HEK293 (cell line): Measurements from ENCODE around the gene BRSK1.

Experiments
- CTCF ChIA-PET: fragments of 350-600 bp; formaldehyde crosslinking; extraction: SDS; loops from one replicate; lab custom pipeline; 2021; ENCODE audit warnings: antibody characterized with exemption; lab: Yijun Ruan, JAX
- POLR2A ChIA-PET: fragments of 300-600 bp; formaldehyde crosslinking; extraction: SDS; loops from one replicate; lab custom pipeline; 2020; ENCODE audit warnings: antibody characterized with exemption, inconsistent platforms; lab: Yijun Ruan, JAX
- H3K27ac ChIP-seq: fragments of 200-500 bp; sonication (Bioruptor generic); 2 replicates; pipeline ENCODE4 v1.5.1; 2014; ENCODE audit warnings: low read depth, low read length, control low read depth, inconsistent platforms; ENCODE audit errors: extremely low read depth
- H3K36me3 ChIP-seq, 2 experiments: fragments of 200-500 bp in 1 of 2; sonication (Bioruptor generic) in 1 of 2; 1 replicate in 1 of 2; 2 replicates in 1 of 2; pipeline ENCODE4 v1.5.1; 2014 to 2017; ENCODE audit warnings: inconsistent platforms in 2 of 2, low read length in 2 of 2; ENCODE audit not compliant: control insufficient read depth in 2 of 2, insufficient read depth in 1 of 2
- H3K4me1 ChIP-seq: fragments of 200-500 bp; sonication (Bioruptor generic); 2 replicates; pipeline ENCODE4 v1.5.1; 2014; ENCODE audit warnings: mild to moderate bottlenecking, low read length, inconsistent platforms; ENCODE audit not compliant: control insufficient read depth, insufficient read depth
- H3K4me3 ChIP-seq: 2 replicates; pipeline ENCODE4 v1.5.1; 2011; ENCODE audit warnings: low read depth, mild to moderate bottlenecking, control low read depth, low read length, moderate library complexity
- H3K9me3 ChIP-seq: fragments of 200-500 bp; sonication (Bioruptor generic); 2 replicates; pipeline ENCODE4 v1.5.1; 2014; ENCODE audit warnings: low read depth, low read length, inconsistent platforms; ENCODE audit not compliant: control insufficient read depth, insufficient read depth
- KLF10 ChIP-seq: fragments of 450-650 bp; IDR thresholded peaks from 2 replicates; pipeline ENCODE4 v1.5.1; 2018; ENCODE audit warnings: missing biosample characterization, mild to moderate bottlenecking, missing genetic modification characterization
- KLF9 ChIP-seq: fragments of 450-650 bp; formaldehyde crosslinking; IDR thresholded peaks from 2 replicates; pipeline ENCODE4 v1.5.1; 2016; ENCODE audit warnings: missing biosample characterization, missing genetic modification characterization, low read depth
- MYNN ChIP-seq: fragments of 450-650 bp; formaldehyde crosslinking; IDR thresholded peaks from 2 replicates; pipeline ENCODE4 v1.5.1; 2016; ENCODE audit warnings: missing biosample characterization, missing genetic modification characterization, borderline replicate concordance
- SP7 ChIP-seq: fragments of 450-650 bp; formaldehyde crosslinking; IDR thresholded peaks from 2 replicates; pipeline ENCODE4 v1.5.1; 2016; ENCODE audit warnings: missing biosample characterization, missing genetic modification characterization
- ZFP41 ChIP-seq: fragments of 450-650 bp; formaldehyde crosslinking; IDR thresholded peaks from 2 replicates; pipeline ENCODE4 v1.5.1; 2016; ENCODE audit warnings: missing biosample characterization, missing genetic modification characterization, borderline replicate concordance
- ZNF133 ChIP-seq: fragments of 450-650 bp; formaldehyde crosslinking; IDR thresholded peaks from 2 replicates; pipeline ENCODE4 v1.5.1; 2016; ENCODE audit warnings: missing biosample characterization, missing genetic modification characterization
- ZNF335 ChIP-seq: fragments of 450-650 bp; formaldehyde crosslinking; conservative IDR thresholded peaks from 2 replicates; pipeline ENCODE4 v1.5.1; 2016; ENCODE audit warnings: missing biosample characterization, missing genetic modification characterization
- ZNF391 ChIP-seq: fragments of 450-650 bp; formaldehyde crosslinking; IDR thresholded peaks from 2 replicates; pipeline ENCODE4 v1.5.1; 2016; ENCODE audit warnings: low read depth, missing biosample characterization, missing genetic modification characterization, borderline replicate concordance
- ZNF423 ChIP-seq: fragments of 450-650 bp; formaldehyde crosslinking; IDR thresholded peaks from 2 replicates; pipeline ENCODE4 v1.5.1; 2016; ENCODE audit warnings: missing biosample characterization, missing genetic modification characterization
- ZNF501 ChIP-seq: fragments of 450-650 bp; formaldehyde crosslinking; IDR thresholded peaks from 2 replicates; pipeline ENCODE4 v1.5.1; 2016; ENCODE audit warnings: missing biosample characterization, missing genetic modification characterization
- ZNF558 ChIP-seq: fragments of 450-650 bp; formaldehyde crosslinking; IDR thresholded peaks from 2 replicates; pipeline ENCODE4 v1.5.1; 2016; ENCODE audit warnings: missing biosample characterization, missing genetic modification characterization
- ZNF561 ChIP-seq: fragments of 450-650 bp; IDR thresholded peaks from 2 replicates; pipeline ENCODE4 v1.5.1; 2018; ENCODE audit warnings: missing biosample characterization, missing genetic modification characterization, borderline replicate concordance
- ZNF791 ChIP-seq: fragments of 450-650 bp; formaldehyde crosslinking; IDR thresholded peaks from 2 replicates; pipeline ENCODE4 v1.5.1; 2016; ENCODE audit warnings: missing biosample characterization, missing genetic modification characterization
- ZNF843 ChIP-seq: fragments of 450-650 bp; formaldehyde crosslinking; IDR thresholded peaks from 2 replicates; pipeline ENCODE4 v1.5.1; 2016; ENCODE audit warnings: missing biosample characterization, missing genetic modification characterization
- TF ChIP-seq, protein P1 (sequence below): fragments of 450-650 bp; formaldehyde crosslinking; IDR thresholded peaks from 2 replicates; pipeline ENCODE4 v1.5.1; 2016; ENCODE audit warnings: missing biosample characterization, missing genetic modification characterization, low read depth
- TF ChIP-seq, protein P2 (sequence below): fragments of 450-650 bp; formaldehyde crosslinking; conservative IDR thresholded peaks from 2 replicates; pipeline ENCODE4 v1.5.1; 2016; ENCODE audit warnings: low read depth, missing biosample characterization, missing genetic modification characterization
- TF ChIP-seq, protein P3 (sequence below): fragments of 450-650 bp; IDR thresholded peaks from 2 replicates; pipeline ENCODE4 v1.5.1; 2018; ENCODE audit warnings: missing biosample characterization, missing genetic modification characterization
- TF ChIP-seq, protein P4 (sequence below): fragments of 450-650 bp; formaldehyde crosslinking; IDR thresholded peaks from 2 replicates; pipeline ENCODE4 v1.5.1; 2016; ENCODE audit warnings: missing biosample characterization, missing genetic modification characterization
- TF ChIP-seq, protein P5 (sequence below): fragments of 450-650 bp; formaldehyde crosslinking; IDR thresholded peaks from 2 replicates; pipeline ENCODE4 v1.5.1; 2016; ENCODE audit warnings: missing biosample characterization, missing genetic modification characterization
- TF ChIP-seq, protein P6 (sequence below): fragments of 450-650 bp; formaldehyde crosslinking; IDR thresholded peaks from 2 replicates; pipeline ENCODE4 v1.5.1; 2016; ENCODE audit warnings: missing biosample characterization, missing genetic modification characterization

BRSK1 gene

DNA sequence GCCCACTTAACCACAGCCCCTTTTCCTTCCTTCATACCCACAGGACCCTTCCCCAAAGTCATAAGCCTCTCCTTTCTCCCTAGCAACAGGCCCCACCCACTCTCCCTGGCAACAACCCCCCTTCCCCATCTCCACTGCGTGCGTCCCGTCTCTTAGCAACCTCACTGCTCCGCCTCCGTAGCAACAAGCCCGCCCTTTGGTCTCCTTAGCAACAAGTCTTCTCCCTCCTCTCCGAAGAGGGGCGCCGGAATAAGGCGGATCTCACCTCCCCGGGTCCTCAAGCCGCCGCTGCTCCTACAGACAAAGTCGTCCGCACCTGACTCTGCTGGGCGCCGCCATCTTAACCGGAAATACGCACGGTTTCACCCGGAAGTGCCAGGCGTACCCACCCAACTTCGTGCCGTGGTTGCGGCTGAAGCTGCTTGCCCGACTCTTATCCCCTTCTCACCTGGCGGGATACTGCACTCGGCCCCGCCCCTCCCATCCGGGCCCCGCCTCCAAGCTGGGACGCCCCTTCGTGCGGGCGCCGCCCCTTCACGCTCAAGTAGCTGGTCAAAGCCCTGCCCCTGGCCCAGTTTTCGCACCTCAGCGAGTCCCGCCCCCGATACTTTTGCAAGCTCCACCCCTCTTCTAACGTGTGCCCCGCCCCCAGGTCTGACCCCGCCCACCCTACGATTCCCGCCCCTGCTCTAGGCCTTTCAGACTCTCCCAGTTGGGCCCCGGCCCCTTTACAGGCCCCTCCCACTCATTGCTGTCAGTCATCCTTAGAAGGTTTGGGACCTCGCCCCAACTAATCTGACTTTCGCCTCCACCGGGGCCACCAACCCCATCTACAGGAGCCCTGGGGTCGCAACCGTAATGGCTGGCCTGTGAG lies 3.8 kb upstream of the BRSK1 start, which contains the start of gene HSPBP1:
HSPBP1 (minus strand) TSS at position 341 of the 874 bp plus-strand sequence. CDS start 502 bp downstream, outside the sequence.
- Histone ChIP-seq H3K4me1 (peaks cover 12% of the 10 kb centered on the region), H3K9me3 (no peaks in the 10 kb centered on the region), H3K4me3 (peak within 1 kb of the TSS; percentile 97), H3K36me3 (peaks cover 4 to 22% of the 10 kb centered on the region in 2 experiments; a peak in 2 of 3 replicates), H3K27ac (peak within 1 kb of the TSS; percentile 57)
- ChIA-PET POLR2A (interaction anchor here (0.5 to 2.9 kb wide), 21 partner anchors 10 to 399 kb away, joined by 3 to 79 read pairs (median 5); partner anchors contain the start of genes FIZ1, ISOC2, KMT5C and PPP6R1), CTCF (interaction anchor here (0.5 to 1.2 kb wide), 4 partner anchors 12 to 353 kb away, joined by 4 to 9 read pairs (median 5); no protein-coding TSS in a partner anchor)
- TF ChIP-seq ZNF558 (tag by site-specific recombination): no peak
- TF ChIP-seq, protein P1, sequence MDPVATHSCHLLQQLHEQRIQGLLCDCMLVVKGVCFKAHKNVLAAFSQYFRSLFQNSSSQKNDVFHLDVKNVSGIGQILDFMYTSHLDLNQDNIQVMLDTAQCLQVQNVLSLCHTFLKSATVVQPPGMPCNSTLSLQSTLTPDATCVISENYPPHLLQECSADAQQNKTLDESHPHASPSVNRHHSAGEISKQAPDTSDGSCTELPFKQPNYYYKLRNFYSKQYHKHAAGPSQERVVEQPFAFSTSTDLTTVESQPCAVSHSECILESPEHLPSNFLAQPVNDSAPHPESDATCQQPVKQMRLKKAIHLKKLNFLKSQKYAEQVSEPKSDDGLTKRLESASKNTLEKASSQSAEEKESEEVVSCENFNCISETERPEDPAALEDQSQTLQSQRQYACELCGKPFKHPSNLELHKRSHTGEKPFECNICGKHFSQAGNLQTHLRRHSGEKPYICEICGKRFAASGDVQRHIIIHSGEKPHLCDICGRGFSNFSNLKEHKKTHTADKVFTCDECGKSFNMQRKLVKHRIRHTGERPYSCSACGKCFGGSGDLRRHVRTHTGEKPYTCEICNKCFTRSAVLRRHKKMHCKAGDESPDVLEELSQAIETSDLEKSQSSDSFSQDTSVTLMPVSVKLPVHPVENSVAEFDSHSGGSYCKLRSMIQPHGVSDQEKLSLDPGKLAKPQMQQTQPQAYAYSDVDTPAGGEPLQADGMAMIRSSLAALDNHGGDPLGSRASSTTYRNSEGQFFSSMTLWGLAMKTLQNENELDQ (tag by site-specific recombination): no peak
- TF ChIP-seq MYNN: peak; percentile 79; the same call in 1 of the 2 replicates
- TF ChIP-seq, protein P2, sequence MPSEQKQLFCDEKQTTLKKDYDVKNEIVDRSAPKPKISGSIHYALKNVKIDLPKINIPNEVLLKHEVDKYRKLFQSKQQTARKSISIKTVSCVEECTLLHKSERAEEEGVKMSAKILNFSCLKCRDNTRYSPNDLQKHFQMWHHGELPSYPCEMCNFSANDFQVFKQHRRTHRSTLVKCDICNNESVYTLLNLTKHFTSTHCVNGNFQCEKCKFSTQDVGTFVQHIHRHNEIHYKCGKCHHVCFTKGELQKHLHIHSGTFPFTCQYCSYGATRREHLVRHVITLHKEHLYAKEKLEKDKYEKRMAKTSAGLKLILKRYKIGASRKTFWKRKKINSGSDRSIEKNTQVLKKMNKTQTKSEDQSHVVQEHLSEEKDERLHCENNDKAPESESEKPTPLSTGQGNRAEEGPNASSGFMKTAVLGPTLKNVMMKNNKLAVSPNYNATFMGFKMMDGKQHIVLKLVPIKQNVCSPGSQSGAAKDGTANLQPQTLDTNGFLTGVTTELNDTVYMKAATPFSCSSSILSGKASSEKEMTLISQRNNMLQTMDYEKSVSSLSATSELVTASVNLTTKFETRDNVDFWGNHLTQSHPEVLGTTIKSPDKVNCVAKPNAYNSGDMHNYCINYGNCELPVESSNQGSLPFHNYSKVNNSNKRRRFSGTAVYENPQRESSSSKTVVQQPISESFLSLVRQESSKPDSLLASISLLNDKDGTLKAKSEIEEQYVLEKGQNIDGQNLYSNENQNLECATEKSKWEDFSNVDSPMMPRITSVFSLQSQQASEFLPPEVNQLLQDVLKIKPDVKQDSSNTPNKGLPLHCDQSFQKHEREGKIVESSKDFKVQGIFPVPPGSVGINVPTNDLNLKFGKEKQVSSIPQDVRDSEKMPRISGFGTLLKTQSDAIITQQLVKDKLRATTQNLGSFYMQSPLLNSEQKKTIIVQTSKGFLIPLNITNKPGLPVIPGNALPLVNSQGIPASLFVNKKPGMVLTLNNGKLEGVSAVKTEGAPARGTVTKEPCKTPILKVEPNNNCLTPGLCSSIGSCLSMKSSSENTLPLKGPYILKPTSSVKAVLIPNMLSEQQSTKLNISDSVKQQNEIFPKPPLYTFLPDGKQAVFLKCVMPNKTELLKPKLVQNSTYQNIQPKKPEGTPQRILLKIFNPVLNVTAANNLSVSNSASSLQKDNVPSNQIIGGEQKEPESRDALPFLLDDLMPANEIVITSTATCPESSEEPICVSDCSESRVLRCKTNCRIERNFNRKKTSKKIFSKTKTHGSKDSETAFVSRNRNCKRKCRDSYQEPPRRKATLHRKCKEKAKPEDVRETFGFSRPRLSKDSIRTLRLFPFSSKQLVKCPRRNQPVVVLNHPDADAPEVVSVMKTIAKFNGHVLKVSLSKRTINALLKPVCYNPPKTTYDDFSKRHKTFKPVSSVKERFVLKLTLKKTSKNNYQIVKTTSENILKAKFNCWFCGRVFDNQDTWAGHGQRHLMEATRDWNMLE (tag by site-specific recombination): peak; percentile 98
- TF ChIP-seq KLF9 (tag by site-specific recombination): peak; percentile 93
- TF ChIP-seq KLF10 (tag by site-specific recombination): peak; percentile 83
- TF ChIP-seq, protein P3, sequence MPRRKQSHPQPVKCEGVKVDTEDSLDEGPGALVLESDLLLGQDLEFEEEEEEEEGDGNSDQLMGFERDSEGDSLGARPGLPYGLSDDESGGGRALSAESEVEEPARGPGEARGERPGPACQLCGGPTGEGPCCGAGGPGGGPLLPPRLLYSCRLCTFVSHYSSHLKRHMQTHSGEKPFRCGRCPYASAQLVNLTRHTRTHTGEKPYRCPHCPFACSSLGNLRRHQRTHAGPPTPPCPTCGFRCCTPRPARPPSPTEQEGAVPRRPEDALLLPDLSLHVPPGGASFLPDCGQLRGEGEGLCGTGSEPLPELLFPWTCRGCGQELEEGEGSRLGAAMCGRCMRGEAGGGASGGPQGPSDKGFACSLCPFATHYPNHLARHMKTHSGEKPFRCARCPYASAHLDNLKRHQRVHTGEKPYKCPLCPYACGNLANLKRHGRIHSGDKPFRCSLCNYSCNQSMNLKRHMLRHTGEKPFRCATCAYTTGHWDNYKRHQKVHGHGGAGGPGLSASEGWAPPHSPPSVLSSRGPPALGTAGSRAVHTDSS (tag by site-specific recombination): no peak
- TF ChIP-seq ZFP41 (tag by site-specific recombination): no peak
- TF ChIP-seq, protein P4, sequence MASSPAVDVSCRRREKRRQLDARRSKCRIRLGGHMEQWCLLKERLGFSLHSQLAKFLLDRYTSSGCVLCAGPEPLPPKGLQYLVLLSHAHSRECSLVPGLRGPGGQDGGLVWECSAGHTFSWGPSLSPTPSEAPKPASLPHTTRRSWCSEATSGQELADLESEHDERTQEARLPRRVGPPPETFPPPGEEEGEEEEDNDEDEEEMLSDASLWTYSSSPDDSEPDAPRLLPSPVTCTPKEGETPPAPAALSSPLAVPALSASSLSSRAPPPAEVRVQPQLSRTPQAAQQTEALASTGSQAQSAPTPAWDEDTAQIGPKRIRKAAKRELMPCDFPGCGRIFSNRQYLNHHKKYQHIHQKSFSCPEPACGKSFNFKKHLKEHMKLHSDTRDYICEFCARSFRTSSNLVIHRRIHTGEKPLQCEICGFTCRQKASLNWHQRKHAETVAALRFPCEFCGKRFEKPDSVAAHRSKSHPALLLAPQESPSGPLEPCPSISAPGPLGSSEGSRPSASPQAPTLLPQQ (tag by site-specific recombination): peak; percentile 60
- peak; percentile 24; the same call in 1 of the 2 replicates for TF ChIP-seq ZNF561 (tag by site-specific recombination)
- peak; percentile 57; the same call in 1 of the 2 replicates for TF ChIP-seq ZNF391
- no peak for TF ChIP-seq ZNF133
- peak; percentile 59; the same call in 1 of the 2 replicates for TF ChIP-seq ZNF501
- no peak for TF ChIP-seq ZNF791
- TF ChIP-seq, protein P5, sequence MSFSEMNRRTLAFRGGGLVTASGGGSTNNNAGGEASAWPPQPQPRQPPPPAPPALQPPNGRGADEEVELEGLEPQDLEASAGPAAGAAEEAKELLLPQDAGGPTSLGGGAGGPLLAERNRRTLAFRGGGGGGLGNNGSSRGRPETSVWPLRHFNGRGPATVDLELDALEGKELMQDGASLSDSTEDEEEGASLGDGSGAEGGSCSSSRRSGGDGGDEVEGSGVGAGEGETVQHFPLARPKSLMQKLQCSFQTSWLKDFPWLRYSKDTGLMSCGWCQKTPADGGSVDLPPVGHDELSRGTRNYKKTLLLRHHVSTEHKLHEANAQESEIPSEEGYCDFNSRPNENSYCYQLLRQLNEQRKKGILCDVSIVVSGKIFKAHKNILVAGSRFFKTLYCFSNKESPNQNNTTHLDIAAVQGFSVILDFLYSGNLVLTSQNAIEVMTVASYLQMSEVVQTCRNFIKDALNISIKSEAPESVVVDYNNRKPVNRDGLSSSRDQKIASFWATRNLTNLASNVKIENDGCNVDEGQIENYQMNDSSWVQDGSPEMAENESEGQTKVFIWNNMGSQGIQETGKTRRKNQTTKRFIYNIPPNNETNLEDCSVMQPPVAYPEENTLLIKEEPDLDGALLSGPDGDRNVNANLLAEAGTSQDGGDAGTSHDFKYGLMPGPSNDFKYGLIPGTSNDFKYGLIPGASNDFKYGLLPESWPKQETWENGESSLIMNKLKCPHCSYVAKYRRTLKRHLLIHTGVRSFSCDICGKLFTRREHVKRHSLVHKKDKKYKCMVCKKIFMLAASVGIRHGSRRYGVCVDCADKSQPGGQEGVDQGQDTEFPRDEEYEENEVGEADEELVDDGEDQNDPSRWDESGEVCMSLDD (tag by site-specific recombination): peak; percentile 81; the same call in 1 of the 2 replicates
- peak; percentile 71 for TF ChIP-seq SP7 (tag by site-specific recombination)
- no peak for TF ChIP-seq ZNF423 (tag by site-specific recombination)
- TF ChIP-seq, protein P6, sequence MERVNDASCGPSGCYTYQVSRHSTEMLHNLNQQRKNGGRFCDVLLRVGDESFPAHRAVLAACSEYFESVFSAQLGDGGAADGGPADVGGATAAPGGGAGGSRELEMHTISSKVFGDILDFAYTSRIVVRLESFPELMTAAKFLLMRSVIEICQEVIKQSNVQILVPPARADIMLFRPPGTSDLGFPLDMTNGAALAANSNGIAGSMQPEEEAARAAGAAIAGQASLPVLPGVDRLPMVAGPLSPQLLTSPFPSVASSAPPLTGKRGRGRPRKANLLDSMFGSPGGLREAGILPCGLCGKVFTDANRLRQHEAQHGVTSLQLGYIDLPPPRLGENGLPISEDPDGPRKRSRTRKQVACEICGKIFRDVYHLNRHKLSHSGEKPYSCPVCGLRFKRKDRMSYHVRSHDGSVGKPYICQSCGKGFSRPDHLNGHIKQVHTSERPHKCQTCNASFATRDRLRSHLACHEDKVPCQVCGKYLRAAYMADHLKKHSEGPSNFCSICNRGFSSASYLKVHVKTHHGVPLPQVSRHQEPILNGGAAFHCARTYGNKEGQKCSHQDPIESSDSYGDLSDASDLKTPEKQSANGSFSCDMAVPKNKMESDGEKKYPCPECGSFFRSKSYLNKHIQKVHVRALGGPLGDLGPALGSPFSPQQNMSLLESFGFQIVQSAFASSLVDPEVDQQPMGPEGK: peak; percentile 70
- peak; percentile 55 for TF ChIP-seq ZNF843
- peak; percentile 89 for TF ChIP-seq ZNF335 (tag by site-specific recombination)
